B cell (primary cell): ENCODE measurements around the gene LZTS3. TPM values are rescaled to one million over a fixed set of nuclear protein-coding genes. Genes with fewer than 3 reads are reported as not detected.

Experiments used
- ATAC-seq: fragments of 200-7000 bp; cut with Tn5 transposase; one replicate; pipeline ENCODE4 v1.10.0; 2021; ENCODE audit warnings: low read depth, mild to moderate bottlenecking, moderate number of reproducible peaks, moderate library complexity
- CTCF ChIA-PET: fragments of 350-600 bp; sonication (Branson Sonifier 250); formaldehyde crosslinking; loops from one replicate; lab custom pipeline; 2021; ENCODE audit warnings: antibody characterized with exemption, inconsistent platforms; lab: Charles Lee
- POLR2A ChIA-PET: fragments of 350-600 bp; sonication (Branson Sonifier 250); formaldehyde crosslinking; loops from one replicate; lab custom pipeline; 2021; ENCODE audit warnings: antibody characterized with exemption; lab: Charles Lee
- DNase-seq: peaks from one replicate; pipeline ENCODE4 v3.0.0; 2013
- H2AFZ ChIP-seq: 2 replicates; pipeline ENCODE4 v1.6.1; 2012; ENCODE audit warnings: mild to moderate bottlenecking, low read depth, low read length; ENCODE audit not compliant: insufficient read depth, poor library complexity, severe bottlenecking
- H3K27ac ChIP-seq, 2 donors: 1 replicate in 1 of 2; 2 replicates in 1 of 2; pipeline ENCODE4 v1.5.1; 2012 to 2013; ENCODE audit warnings: low read length in 2 of 2, mild to moderate bottlenecking in 2 of 2, moderate library complexity in 1 of 2
- H3K27me3 ChIP-seq, 4 experiments: fragments of 200-600 bp in 1 of 4; sonication (generic) in 1 of 4; replicated peaks in 1 of 4; 1 replicate in 2 of 4; 2 replicates in 2 of 4; pipeline versions ENCODE4 v1.6.1 to v1.7.0; 2013 to 2016; ENCODE audit warnings: low read length in 3 of 4, mild to moderate bottlenecking in 2 of 4, mixed read lengths in 1 of 4, moderate library complexity in 1 of 4; ENCODE audit not compliant: insufficient read depth in 4 of 4, control insufficient read depth in 3 of 4; ENCODE audit errors: control extremely low read depth in 1 of 4
- H3K36me3 ChIP-seq, 2 experiments: replicated peaks in 1 of 2; 1 replicate in 1 of 2; 2 replicates in 1 of 2; pipeline versions ENCODE4 v1.6.1 to v1.7.1; 2013; ENCODE audit warnings: low read length in 1 of 2; ENCODE audit not compliant: insufficient read depth in 2 of 2, control insufficient read depth in 1 of 2; ENCODE audit errors: control extremely low read depth in 1 of 2, extremely low read depth in 1 of 2
- H3K4me1 ChIP-seq, 2 donors: fragments of 200-600 bp in 1 of 2; sonication (generic) in 1 of 2; 1 replicate in 1 of 2; 2 replicates in 1 of 2; pipeline versions ENCODE4 v1.5.1 to v1.6.1; 2013 to 2017; ENCODE audit warnings: low read length in 2 of 2; ENCODE audit not compliant: control insufficient read depth in 2 of 2, insufficient read depth in 2 of 2
- H3K4me2 ChIP-seq: replicated peaks from 2 replicates; pipeline ENCODE3; 2012; ENCODE audit warnings: mild to moderate bottlenecking, low read depth, low read length; ENCODE audit not compliant: poor library complexity, severe bottlenecking
- H3K4me3 ChIP-seq, 5 experiments: fragments of 200-600 bp in 1 of 5; sonication (generic) in 1 of 5; 1 replicate in 3 of 5; 2 replicates in 2 of 5; pipeline versions ENCODE4 v1.5.1 to v1.7.0; 2011 to 2016; ENCODE audit warnings: low read length in 4 of 5, mild to moderate bottlenecking in 4 of 5, low read depth in 2 of 5, control low read depth in 1 of 5, moderate library complexity in 1 of 5; ENCODE audit not compliant: insufficient read depth in 1 of 5; ENCODE audit errors: control extremely low read depth in 1 of 5, extremely low read depth in 1 of 5
- H3K79me2 ChIP-seq: fragments of 200-600 bp; sonication (generic); one replicate; pipeline ENCODE4 v1.6.0; 2016; ENCODE audit warnings: low read length; ENCODE audit not compliant: control insufficient read depth, insufficient read depth
- H3K9ac ChIP-seq: fragments of 200-600 bp; sonication (generic); 2 replicates; pipeline ENCODE4 v1.6.1; 2017; ENCODE audit warnings: mild to moderate bottlenecking, low read length, moderate library complexity
- H3K9me3 ChIP-seq, 3 donors: one replicate each; pipeline versions ENCODE4 v1.6.1 to v1.7.1; 2013; ENCODE audit warnings: low read length in 2 of 3; ENCODE audit not compliant: control insufficient read depth in 2 of 3, insufficient read depth in 1 of 3; ENCODE audit errors: control extremely low read depth in 1 of 3
- H4K20me1 ChIP-seq: 2 replicates; pipeline ENCODE4 v1.6.0; 2012; ENCODE audit warnings: mild to moderate bottlenecking, low read length; ENCODE audit not compliant: insufficient read depth, control insufficient read depth, poor library complexity, severe bottlenecking
- H3K27ac Mint-ChIP-seq: one replicate; pipeline ENCODE4 v1.8.0; 2021; ENCODE audit warnings: mixed read lengths
- H3K27me3 Mint-ChIP-seq: one replicate; pipeline ENCODE4 v1.8.0; 2021; ENCODE audit warnings: mixed read lengths
- H3K4me1 Mint-ChIP-seq: one replicate; pipeline ENCODE4 v1.8.0; 2021; ENCODE audit warnings: mixed read lengths
- H3K4me3 Mint-ChIP-seq: one replicate; pipeline ENCODE4 v1.8.0; 2021; ENCODE audit warnings: mixed read lengths
- H3K9me3 Mint-ChIP-seq: one replicate; pipeline ENCODE4 v1.8.0; 2022; ENCODE audit warnings: mixed read lengths; ENCODE audit not compliant: insufficient read depth
- CTCF ChIP-seq: fragments of 200-600 bp; IDR thresholded peaks from one replicate; pipeline ENCODE4 v1.8.0; 2022; ENCODE audit warnings: antibody characterized with exemption, mild to moderate bottlenecking
- EZH2 ChIP-seq: IDR thresholded peaks from 2 replicates; pipeline ENCODE4 v1.6.1; 2012; ENCODE audit warnings: borderline replicate concordance, low read depth, mild to moderate bottlenecking, moderate library complexity, low read length; ENCODE audit not compliant: insufficient read depth, poor library complexity, severe bottlenecking
- WGBS: methylation state at CpG from one replicate; pipeline ENCODE4 v1.1.5; 2013; ENCODE audit warnings: missing lambda C conversion rate; ENCODE audit not compliant: insufficient coverage; 5-methylcytosine and 5-hydroxymethylcytosine counted together
- intact Hi-C: fragments of 100-400 bp; cut with micrococcal nuclease; formaldehyde crosslinking; loops from one replicate; pipeline ENCODE4 v1.10.0; 2022
- polyA plus RNA-seq: library from polyadenylated mRNA; depleted of rRNA; stranded (reverse); fragments of >200 nt; gene quantifications from 2 replicates; pipeline ENCODE4 v1.2.3, GENCODE V29; 2012
- total RNA-seq, 2 donors: library from RNA; stranded (reverse); fragments of 120-200 nt in 1 of 2; gene quantifications; 1 replicate in 1 of 2; 2 replicates in 1 of 2; pipeline versions ENCODE4 v1.2.3 to v1.2.4, GENCODE V29; 2013 to 2022

LZTS3 gene
- total and polyA plus RNA-seq, 2 donors (not counting 1 experiment from before 2014, with no cell fraction given): 2.3 to 5.1 TPM

GRCh38 chr20:3174442-3175261 lies 1.3 kb upstream of the LZTS3 start:
- CTCF ChIA-PET: no interaction called here
- WGBS: 35% methylated on average over 4 of the region's 13 CpGs
- ATAC-seq (no peak), DNase-seq (no peak)
- Mint-ChIP-seq H3K4me3 (peak overlapping the region; percentile 87), H3K9me3 (no peaks in the 10 kb centered on the region), H3K27ac (peak overlapping the region; percentile 73), H3K4me1 (peaks cover 17% of the 10 kb centered on the region), H3K27me3 (peaks cover 36% of the 10 kb centered on the region)
- intact Hi-C loops: loop anchor here (1.0 kb wide), 1 partner anchor 30 kb away; the partner anchor contains the start of gene DDRGK1
- POLR2A ChIA-PET: no interaction called here
- Histone ChIP-seq H3K9me3 (peaks cover 0 to 14% (median 0%) of the 10 kb centered on the region in 3 donors), H3K9ac (peak overlapping the region; percentile 99), H4K20me1 (no peaks in the 10 kb centered on the region), H3K4me2 (peak overlapping the region; percentile 100), H3K79me2 (no peaks in the 10 kb centered on the region), H3K27ac (no peak overlapping the region), H3K4me3 (peak overlapping the region in 4 of 5 experiments; percentile 72 to 94 (median 80)), H3K4me1 (peaks cover 18 to 19% of the 10 kb centered on the region in 2 donors), H3K36me3 (no peaks in the 10 kb centered on the region), H3K27me3 (peaks cover 0 to 34% (median 23%) of the 10 kb centered on the region in 4 experiments), H2AFZ (peak overlapping the region; percentile 79)
- TF ChIP-seq EZH2 (no peak), CTCF (no peak)
